HEK293 (cell line): ENCODE data around the gene COP1.

Experiments
- HOXA7 ChIP-seq: sonication (generic); formaldehyde crosslinking; IDR thresholded peaks from 2 replicates; pipeline ENCODE4 v1.8.1; 2022; ENCODE audit warnings: missing genetic modification reagents, borderline replicate concordance
- TRIM28 ChIP-seq: IDR thresholded peaks from 2 replicates; pipeline ENCODE4 v1.6.1; 2011; ENCODE audit warnings: low read length, control low read depth, borderline replicate concordance
- ZNF324 ChIP-seq: fragments of 450-650 bp; formaldehyde crosslinking; IDR thresholded peaks from 2 replicates; pipeline ENCODE4 v1.5.1; 2016; ENCODE audit warnings: missing biosample characterization, missing genetic modification characterization
- TF ChIP-seq, protein P1 (sequence below): fragments of 450-650 bp; formaldehyde crosslinking; IDR thresholded peaks from 2 replicates; pipeline ENCODE4 v1.5.1; 2016; ENCODE audit warnings: missing biosample characterization, missing genetic modification characterization
- TF ChIP-seq, protein P2 (sequence below): fragments of 450-650 bp; formaldehyde crosslinking; IDR thresholded peaks from 2 replicates; pipeline ENCODE4 v1.5.1; 2016; ENCODE audit warnings: missing biosample characterization, missing genetic modification characterization
- TF ChIP-seq, protein P3 (sequence below): fragments of 450-650 bp; formaldehyde crosslinking; conservative IDR thresholded peaks from 2 replicates; pipeline ENCODE4 v1.5.1; 2016; ENCODE audit warnings: low read depth, missing biosample characterization, missing genetic modification characterization
- TF ChIP-seq, protein P4 (sequence below): sonication (generic); formaldehyde crosslinking; IDR thresholded peaks from 2 replicates; pipeline ENCODE4 v1.8.1; 2022; ENCODE audit warnings: mild to moderate bottlenecking, moderate library complexity, missing genetic modification reagents
- TF ChIP-seq, protein P5 (sequence below): fragments of 450-650 bp; formaldehyde crosslinking; IDR thresholded peaks from 2 replicates; pipeline ENCODE4 v1.5.1; 2016; ENCODE audit warnings: missing biosample characterization, missing genetic modification characterization

DNA sequence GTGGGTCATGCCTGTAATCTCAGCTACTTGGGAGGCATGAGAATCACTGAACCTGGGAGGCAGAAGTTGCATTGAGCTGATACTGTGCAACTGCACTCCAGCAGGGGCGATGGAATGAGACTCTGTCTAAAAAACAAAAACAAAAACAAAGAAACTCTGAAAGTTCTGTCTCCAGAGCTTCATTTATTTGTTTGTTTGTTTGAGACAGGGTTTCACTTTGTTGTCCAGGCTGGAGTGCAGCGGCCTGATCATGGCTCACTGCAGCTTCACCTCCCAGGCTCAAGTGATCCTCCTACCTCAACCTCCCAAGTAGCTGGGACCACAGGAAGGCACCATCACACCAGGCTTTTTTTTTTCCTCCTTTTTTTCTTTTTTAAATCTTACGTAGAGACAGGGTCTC lies 271.9 kb downstream of the COP1 start:
- TF ChIP-seq TRIM28 (no peak), HOXA7 (CRISPR knock-in tag) (no peak), ZNF324 (tag by site-specific recombination) (no peak)
- TF ChIP-seq, protein P1, sequence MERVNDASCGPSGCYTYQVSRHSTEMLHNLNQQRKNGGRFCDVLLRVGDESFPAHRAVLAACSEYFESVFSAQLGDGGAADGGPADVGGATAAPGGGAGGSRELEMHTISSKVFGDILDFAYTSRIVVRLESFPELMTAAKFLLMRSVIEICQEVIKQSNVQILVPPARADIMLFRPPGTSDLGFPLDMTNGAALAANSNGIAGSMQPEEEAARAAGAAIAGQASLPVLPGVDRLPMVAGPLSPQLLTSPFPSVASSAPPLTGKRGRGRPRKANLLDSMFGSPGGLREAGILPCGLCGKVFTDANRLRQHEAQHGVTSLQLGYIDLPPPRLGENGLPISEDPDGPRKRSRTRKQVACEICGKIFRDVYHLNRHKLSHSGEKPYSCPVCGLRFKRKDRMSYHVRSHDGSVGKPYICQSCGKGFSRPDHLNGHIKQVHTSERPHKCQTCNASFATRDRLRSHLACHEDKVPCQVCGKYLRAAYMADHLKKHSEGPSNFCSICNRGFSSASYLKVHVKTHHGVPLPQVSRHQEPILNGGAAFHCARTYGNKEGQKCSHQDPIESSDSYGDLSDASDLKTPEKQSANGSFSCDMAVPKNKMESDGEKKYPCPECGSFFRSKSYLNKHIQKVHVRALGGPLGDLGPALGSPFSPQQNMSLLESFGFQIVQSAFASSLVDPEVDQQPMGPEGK (tag by site-specific recombination) = no peak
- TF ChIP-seq, protein P2, sequence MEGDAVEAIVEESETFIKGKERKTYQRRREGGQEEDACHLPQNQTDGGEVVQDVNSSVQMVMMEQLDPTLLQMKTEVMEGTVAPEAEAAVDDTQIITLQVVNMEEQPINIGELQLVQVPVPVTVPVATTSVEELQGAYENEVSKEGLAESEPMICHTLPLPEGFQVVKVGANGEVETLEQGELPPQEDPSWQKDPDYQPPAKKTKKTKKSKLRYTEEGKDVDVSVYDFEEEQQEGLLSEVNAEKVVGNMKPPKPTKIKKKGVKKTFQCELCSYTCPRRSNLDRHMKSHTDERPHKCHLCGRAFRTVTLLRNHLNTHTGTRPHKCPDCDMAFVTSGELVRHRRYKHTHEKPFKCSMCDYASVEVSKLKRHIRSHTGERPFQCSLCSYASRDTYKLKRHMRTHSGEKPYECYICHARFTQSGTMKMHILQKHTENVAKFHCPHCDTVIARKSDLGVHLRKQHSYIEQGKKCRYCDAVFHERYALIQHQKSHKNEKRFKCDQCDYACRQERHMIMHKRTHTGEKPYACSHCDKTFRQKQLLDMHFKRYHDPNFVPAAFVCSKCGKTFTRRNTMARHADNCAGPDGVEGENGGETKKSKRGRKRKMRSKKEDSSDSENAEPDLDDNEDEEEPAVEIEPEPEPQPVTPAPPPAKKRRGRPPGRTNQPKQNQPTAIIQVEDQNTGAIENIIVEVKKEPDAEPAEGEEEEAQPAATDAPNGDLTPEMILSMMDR = no peak
- TF ChIP-seq, protein P3, sequence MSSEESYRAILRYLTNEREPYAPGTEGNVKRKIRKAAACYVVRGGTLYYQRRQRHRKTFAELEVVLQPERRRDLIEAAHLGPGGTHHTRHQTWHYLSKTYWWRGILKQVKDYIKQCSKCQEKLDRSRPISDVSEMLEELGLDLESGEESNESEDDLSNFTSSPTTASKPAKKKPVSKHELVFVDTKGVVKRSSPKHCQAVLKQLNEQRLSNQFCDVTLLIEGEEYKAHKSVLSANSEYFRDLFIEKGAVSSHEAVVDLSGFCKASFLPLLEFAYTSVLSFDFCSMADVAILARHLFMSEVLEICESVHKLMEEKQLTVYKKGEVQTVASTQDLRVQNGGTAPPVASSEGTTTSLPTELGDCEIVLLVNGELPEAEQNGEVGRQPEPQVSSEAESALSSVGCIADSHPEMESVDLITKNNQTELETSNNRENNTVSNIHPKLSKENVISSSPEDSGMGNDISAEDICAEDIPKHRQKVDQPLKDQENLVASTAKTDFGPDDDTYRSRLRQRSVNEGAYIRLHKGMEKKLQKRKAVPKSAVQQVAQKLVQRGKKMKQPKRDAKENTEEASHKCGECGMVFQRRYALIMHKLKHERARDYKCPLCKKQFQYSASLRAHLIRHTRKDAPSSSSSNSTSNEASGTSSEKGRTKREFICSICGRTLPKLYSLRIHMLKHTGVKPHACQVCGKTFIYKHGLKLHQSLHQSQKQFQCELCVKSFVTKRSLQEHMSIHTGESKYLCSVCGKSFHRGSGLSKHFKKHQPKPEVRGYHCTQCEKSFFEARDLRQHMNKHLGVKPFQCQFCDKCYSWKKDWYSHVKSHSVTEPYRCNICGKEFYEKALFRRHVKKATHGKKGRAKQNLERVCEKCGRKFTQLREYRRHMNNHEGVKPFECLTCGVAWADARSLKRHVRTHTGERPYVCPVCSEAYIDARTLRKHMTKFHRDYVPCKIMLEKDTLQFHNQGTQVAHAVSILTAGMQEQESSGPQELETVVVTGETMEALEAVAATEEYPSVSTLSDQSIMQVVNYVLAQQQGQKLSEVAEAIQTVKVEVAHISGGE = no peak
- TF ChIP-seq, protein P4, sequence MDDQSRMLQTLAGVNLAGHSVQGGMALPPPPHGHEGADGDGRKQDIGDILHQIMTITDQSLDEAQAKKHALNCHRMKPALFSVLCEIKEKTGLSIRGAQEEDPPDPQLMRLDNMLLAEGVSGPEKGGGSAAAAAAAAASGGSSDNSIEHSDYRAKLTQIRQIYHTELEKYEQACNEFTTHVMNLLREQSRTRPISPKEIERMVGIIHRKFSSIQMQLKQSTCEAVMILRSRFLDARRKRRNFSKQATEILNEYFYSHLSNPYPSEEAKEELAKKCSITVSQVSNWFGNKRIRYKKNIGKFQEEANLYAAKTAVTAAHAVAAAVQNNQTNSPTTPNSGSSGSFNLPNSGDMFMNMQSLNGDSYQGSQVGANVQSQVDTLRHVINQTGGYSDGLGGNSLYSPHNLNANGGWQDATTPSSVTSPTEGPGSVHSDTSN (CRISPR knock-in tag) = no peak
- TF ChIP-seq, protein P5, sequence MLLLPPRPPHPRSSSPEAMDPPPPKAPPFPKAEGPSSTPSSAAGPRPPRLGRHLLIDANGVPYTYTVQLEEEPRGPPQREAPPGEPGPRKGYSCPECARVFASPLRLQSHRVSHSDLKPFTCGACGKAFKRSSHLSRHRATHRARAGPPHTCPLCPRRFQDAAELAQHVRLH = no peak
